Stimulated activated naive B cell treated with anti-CD40 and anti-IgM and Interleukin-4, amounts not matched to agents 10 μg/mL and 1 μg/mL and 100 μg/mL, for 72 hours (primary cell): ENCODE results near the gene ZNF718.
"Not testable (repeated sequence)": the region's sequence is repeated elsewhere in the genome, so short reads cannot be mapped to it uniquely, and the experiment has no call there.

Experiments
- ATAC-seq, 2 donors: fragments of 150-1000 bp; cut with Tn5 transposase; replicated peaks; 2 replicates each; pipeline ENCODE4 v1.10.0; 2021; ENCODE audit warnings: moderate library complexity in 1 of 2
- DNase-seq: peaks from one replicate; pipeline ENCODE4 v3.0.0; 2021
- H3K27ac Mint-ChIP-seq: one replicate; pipeline ENCODE4 v1.8.0; 2022; ENCODE audit warnings: mild to moderate bottlenecking, mixed read lengths
- H3K27me3 Mint-ChIP-seq, 2 donors: one replicate each; pipeline ENCODE4 v1.8.0; 2022; ENCODE audit warnings: mixed read lengths in 2 of 2
- H3K36me3 Mint-ChIP-seq, 2 donors: one replicate each; pipeline ENCODE4 v1.8.0; 2022; ENCODE audit warnings: mixed read lengths in 2 of 2, mild to moderate bottlenecking in 1 of 2
- H3K4me1 Mint-ChIP-seq, 2 donors: one replicate each; pipeline ENCODE4 v1.8.0; 2022; ENCODE audit warnings: mixed read lengths in 2 of 2, mild to moderate bottlenecking in 1 of 2
- H3K4me3 Mint-ChIP-seq, 2 donors: one replicate each; pipeline ENCODE4 v1.8.0; 2022; ENCODE audit warnings: mild to moderate bottlenecking in 2 of 2, mixed read lengths in 2 of 2, moderate library complexity in 1 of 2
- H3K9me3 Mint-ChIP-seq, 2 donors: one replicate each; pipeline ENCODE4 v1.8.0; 2022; ENCODE audit warnings: mixed read lengths in 2 of 2, mild to moderate bottlenecking in 1 of 2

Gene ZNF718

DNA sequence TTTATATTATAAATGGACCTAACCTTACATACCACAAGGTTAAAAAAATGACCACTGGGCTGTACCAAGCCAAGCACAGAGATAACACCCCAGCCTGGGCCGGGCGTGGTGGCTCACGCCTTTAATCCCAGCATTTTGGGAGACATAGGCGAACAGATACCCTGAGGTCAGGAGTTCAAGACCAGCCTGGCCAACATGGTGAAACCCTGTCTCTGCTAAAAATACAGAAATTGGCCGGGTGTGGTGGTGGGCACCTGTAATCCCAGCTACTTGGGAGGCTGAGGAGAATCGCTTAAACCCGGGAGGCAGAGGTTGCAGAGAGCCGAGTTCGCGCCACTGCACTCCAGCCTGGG lies 403 bp upstream of the ZNF718 start:
- Mint-ChIP-seq H3K36me3 (peaks cover 30 to 39% of the 10 kb centered on the region in 2 donors), H3K9me3 (peaks cover 3 to 15% of the 10 kb centered on the region in 2 donors), H3K4me3 (peak overlapping the region; percentile 98 to 100), H3K4me1 (peaks cover 17 to 24% of the 10 kb centered on the region in 2 donors), H3K27ac (peak overlapping the region; percentile 98)
- not testable (repeated sequence) for DNase-seq, H3K27me3 Mint-ChIP-seq, ATAC-seq

DNA sequence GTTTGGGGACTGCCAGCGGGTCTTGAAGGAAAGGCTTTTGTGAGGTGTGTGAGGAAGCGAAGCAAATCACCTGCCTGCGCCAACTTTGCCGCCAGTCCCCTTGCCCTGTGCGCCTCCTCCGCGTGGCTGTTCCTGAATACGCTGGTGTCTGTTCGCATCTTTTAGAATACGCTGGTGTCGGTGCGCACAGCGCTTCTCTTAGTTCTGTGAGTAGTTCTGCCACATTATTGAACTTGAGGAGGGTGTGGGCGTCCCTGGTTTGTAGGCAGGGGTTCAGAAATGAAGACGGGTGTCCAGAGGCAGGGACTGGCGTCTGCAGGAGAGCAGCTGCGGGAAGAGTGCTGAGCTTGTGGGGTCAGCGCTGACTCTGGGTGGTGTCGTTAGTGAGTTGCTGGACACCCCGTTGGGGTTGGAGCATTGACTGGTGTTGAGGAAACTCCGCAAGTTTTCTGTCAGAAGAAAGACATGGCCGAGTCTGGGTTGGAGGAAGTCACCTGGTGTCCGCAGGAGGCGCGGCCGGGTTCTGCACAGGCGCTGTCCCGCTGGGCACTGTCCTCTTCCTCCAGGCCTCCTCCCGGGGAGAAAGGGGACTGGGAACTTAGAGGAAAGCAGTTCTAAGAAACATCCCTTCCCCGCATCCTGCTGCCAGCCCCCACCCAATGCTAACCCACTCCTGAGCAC lies 930 bp downstream of the ZNF718 start:
- Mint-ChIP-seq H3K4me3 (peak overlapping the region; percentile 98 to 100), H3K27me3 (peaks cover 0 to 6% of the 10 kb centered on the region in 2 donors), H3K4me1 (peaks cover 17 to 24% of the 10 kb centered on the region in 2 donors), H3K36me3 (peaks cover 30 to 47% of the 10 kb centered on the region in 2 donors), H3K9me3 (peaks cover 3 to 17% of the 10 kb centered on the region in 2 donors), H3K27ac (peak overlapping the region; percentile 98)
- ATAC-seq (peak; percentile 20 to 21), DNase-seq (peak; percentile 33)

- DNase-seq (no peak), ATAC-seq (no peak)
- H3K9me3 Mint-ChIP-seq: peaks cover 3 to 15% of the 10 kb centered on the region in 2 donors
- H3K27me3 Mint-ChIP-seq: peaks cover 0 to 5% of the 10 kb centered on the region in 2 donors
- H3K4me3 Mint-ChIP-seq: peak overlapping the region; percentile 98 to 100
- H3K36me3 Mint-ChIP-seq: peaks cover 28 to 46% of the 10 kb centered on the region in 2 donors
- peaks cover 17 to 23% of the 10 kb centered on the region in 2 donors for H3K4me1 Mint-ChIP-seq
- peak overlapping the region; percentile 98 for H3K27ac Mint-ChIP-seq
These were observed 1.5 kb downstream of the ZNF718 start for GRCh38 chr4:125833-126232.

GRCh38 chr4:132483-132882 lies 8.2 kb downstream of the ZNF718 start:
- ATAC-seq: no peak
- DNase-seq: no peak
- Mint-ChIP-seq H3K27me3 (no peaks in the 10 kb centered on the region), H3K4me1 (no peaks in the 10 kb centered on the region), H3K27ac (no peak overlapping the region), H3K4me3 (no peak overlapping the region), H3K36me3 (peaks cover 36 to 52% of the 10 kb centered on the region in 2 donors), H3K9me3 (peaks cover 4 to 10% of the 10 kb centered on the region in 2 donors)

- ATAC-seq (no peak), DNase-seq (no peak)
- Mint-ChIP-seq H3K4me3 (no peak overlapping the region), H3K4me1 (peaks cover 0 to 7% of the 10 kb centered on the region in 2 donors), H3K36me3 (peaks cover 78 to 86% of the 10 kb centered on the region in 2 donors), H3K27ac (peak overlapping the region; percentile 6), H3K9me3 (peaks cover 25 to 26% of the 10 kb centered on the region in 2 donors), H3K27me3 (no peaks in the 10 kb centered on the region)
These were observed 14.6 kb downstream of the ZNF718 start for GRCh38 chr4:138935-139334.

DNA sequence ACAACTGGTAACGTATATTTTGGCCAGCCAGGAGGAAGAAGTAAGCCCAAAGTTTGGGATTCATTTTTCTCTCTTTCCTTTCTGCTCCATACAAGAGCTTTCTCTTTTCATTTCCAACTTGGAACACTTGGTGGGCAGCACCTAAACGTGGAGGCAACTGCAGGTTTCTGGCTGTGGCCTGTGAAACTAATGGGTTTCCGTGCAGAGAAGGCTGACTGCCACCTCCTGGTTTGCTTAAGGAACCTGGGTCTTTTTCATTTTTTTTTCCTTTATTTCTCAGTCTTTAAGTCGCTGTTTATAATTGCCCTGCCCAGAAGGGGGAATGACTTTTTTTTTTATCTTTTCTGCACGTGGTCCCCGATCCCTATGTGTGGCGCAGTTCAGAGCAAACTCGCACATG lies 15.4 kb downstream of the ZNF718 start:
- Mint-ChIP-seq H3K36me3 (peaks cover 82 to 89% of the 10 kb centered on the region in 2 donors), H3K27ac (peak overlapping the region; percentile 51)
- no peak for ATAC-seq

GRCh38 chr4:146621-147020 lies 22.3 kb downstream of the ZNF718 start:
- ATAC-seq: no peak
- Mint-ChIP-seq H3K27me3 (no peaks in the 10 kb centered on the region), H3K36me3 (peaks cover 68 to 72% of the 10 kb centered on the region in 2 donors), H3K9me3 (peaks cover 17 to 18% of the 10 kb centered on the region in 2 donors), H3K27ac (no peak overlapping the region), H3K4me1 (peaks cover 0 to 2% of the 10 kb centered on the region in 2 donors), H3K4me3 (no peak overlapping the region)
- DNase-seq: no peak

More for the DNA sequence above, 15.4 kb downstream of the ZNF718 start:
- no peak overlapping the region for H3K4me3 Mint-ChIP-seq
- peaks cover 31 to 33% of the 10 kb centered on the region in 2 donors for H3K9me3 Mint-ChIP-seq
- no peaks in the 10 kb centered on the region for H3K27me3 Mint-ChIP-seq
- DNase-seq: no peak
- H3K4me1 Mint-ChIP-seq: peaks cover 0 to 7% of the 10 kb centered on the region in 2 donors

DNA sequence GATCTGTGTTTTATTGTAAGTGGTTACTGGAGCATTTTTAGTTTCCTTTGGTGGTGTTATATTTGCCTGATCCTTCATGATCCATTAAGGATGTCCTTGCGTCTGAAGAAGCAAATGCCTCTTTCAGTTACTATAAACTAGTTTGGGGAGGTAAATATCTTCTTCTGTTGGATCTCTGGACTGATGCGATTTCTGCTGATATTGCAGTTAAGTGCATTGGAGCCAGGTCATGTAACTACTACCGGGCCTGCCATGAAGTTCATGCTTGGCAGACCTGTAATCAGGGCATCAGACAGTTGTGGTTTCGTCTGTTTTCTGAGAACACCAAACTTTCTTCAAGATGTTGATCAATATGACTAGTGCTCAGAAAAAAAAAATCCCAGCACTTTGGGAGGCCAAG lies 22.9 kb downstream of the ZNF718 start:
- peaks cover 18% of the 10 kb centered on the region in 2 donors for H3K9me3 Mint-ChIP-seq
- peaks cover 69 to 72% of the 10 kb centered on the region in 2 donors for H3K36me3 Mint-ChIP-seq

DNA sequence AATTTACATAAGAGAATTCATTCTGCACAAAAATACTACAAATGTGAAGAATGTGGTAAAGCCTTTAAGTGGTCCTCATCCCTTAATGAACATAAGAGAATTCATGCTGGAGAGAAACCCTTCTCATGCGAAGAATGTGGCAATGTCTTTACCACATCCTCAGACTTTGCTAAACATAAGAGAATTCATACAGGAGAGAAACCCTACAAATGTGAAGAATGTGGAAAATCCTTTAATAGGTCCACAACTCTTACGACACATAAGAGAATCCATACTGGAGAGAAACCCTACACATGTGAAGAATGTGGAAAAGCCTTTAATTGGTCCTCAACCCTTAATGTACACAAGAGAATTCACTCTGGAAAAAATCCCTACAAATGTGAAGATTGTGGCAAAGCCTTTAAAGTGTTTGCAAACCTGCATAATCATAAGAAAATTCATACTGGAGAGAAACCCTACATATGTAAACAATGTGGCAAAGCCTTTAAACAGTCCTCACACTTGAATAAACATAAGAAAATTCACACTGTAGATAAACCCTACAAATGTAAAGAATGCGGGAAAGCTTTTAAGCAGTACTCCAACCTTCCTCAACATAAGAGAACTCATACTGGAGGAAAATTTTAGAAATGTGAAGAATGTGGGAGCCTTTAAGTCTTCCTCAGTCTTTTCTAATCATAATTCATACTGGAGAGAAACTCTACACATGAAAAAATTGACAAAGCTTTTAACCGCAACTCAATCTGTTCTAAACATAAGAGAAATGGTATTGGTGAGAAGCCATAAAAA lies 37.4 kb downstream of the ZNF718 start:
- peaks cover 11 to 19% of the 10 kb centered on the region in 2 donors for H3K9me3 Mint-ChIP-seq
- no peaks in the 10 kb centered on the region for H3K27me3 Mint-ChIP-seq
- no peak overlapping the region for H3K4me3 Mint-ChIP-seq
- peaks cover 36 to 48% of the 10 kb centered on the region in 2 donors for H3K36me3 Mint-ChIP-seq
- H3K4me1 Mint-ChIP-seq: no peaks in the 10 kb centered on the region
- DNase-seq (no peak), ATAC-seq (no peak)
- peak overlapping the region; percentile 42 for H3K27ac Mint-ChIP-seq

More for the DNA sequence above, 22.9 kb downstream of the ZNF718 start:
- Mint-ChIP-seq H3K4me1 (peaks cover 0 to 2% of the 10 kb centered on the region in 2 donors), H3K27ac (peak overlapping the region; percentile 47), H3K27me3 (no peaks in the 10 kb centered on the region), H3K4me3 (no peak overlapping the region)
- no peak for ATAC-seq
- DNase-seq: no peak

DNA sequence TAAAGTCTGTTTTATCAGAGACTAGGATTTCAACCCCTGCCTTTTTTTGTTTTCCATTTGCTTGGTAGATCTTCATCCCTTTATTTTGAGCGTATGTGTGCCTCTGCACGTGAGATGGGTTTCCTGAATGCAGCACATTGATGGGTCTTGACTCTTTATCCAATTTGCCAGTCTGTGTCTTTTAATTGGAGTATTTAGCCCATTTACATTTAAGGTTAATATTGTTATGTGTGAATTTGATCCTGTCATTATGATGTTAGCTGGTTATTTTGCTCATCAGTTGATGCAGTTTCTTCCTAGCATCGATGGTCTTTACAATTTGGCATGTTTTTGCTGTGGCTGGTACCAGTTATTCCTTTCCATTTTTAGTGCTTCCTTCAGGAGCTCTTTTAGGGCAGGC lies 45.3 kb downstream of the ZNF718 start:
- not testable (repeated sequence) for H3K4me1 Mint-ChIP-seq, ATAC-seq, H3K4me3 Mint-ChIP-seq, H3K27me3 Mint-ChIP-seq, H3K27ac Mint-ChIP-seq, DNase-seq
- peaks cover 30 to 33% of the 10 kb centered on the region in 2 donors for H3K9me3 Mint-ChIP-seq
- H3K36me3 Mint-ChIP-seq: peaks cover 53 to 59% of the 10 kb centered on the region in 2 donors

GRCh38 chr4:171318-171717 lies 47.0 kb downstream of the ZNF718 start:
- H3K27me3 Mint-ChIP-seq, H3K4me1 Mint-ChIP-seq, H3K4me3 Mint-ChIP-seq, ATAC-seq, H3K27ac Mint-ChIP-seq, DNase-seq: not testable (repeated sequence)
- peaks cover 57 to 70% of the 10 kb centered on the region in 2 donors for H3K36me3 Mint-ChIP-seq
- peaks cover 38 to 43% of the 10 kb centered on the region in 2 donors for H3K9me3 Mint-ChIP-seq

DNA sequence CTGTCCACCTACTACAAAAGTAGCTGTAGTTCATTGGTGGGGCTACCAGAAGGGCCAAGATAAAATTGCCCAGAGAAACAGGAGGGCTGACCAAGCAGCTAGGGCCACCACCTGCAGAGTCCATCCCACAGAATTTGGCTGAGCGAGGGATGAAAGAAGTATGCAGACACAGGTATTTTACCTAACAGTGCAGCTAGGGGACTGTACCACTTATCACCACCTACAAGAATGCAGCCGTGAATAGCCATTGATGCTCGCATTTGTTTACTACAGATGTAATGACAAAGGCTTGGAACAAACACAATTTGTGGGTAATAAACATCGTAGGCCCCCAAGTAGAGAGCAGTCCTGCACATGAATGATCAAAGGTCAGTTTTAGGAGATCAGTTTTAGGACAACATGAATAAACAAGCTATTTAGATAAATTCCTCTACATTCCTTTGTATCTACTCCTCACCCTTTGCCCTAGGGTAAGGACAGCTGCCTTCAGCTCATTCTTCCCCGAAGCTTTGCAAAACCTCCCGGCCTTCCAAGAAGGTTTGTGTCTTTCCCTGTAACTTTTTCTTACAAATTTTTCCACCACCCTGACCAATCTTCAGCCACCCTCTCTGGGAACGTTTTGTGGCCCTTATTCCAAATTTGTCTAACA lies 49.5 kb downstream of the ZNF718 start:
- Mint-ChIP-seq H3K4me1 (no peaks in the 10 kb centered on the region), H3K27ac (no peak overlapping the region), H3K9me3 (peaks cover 45 to 51% of the 10 kb centered on the region in 2 donors), H3K4me3 (no peak overlapping the region), H3K27me3 (no peaks in the 10 kb centered on the region), H3K36me3 (peaks cover 59 to 73% of the 10 kb centered on the region in 2 donors)
- ATAC-seq (no peak), DNase-seq (no peak)

- DNase-seq (no peak), ATAC-seq (no peak)
- H3K4me1 Mint-ChIP-seq: no peaks in the 10 kb centered on the region
- H3K9me3 Mint-ChIP-seq: peaks cover 40 to 44% of the 10 kb centered on the region in 2 donors
- no peaks in the 10 kb centered on the region for H3K27me3 Mint-ChIP-seq
- H3K27ac Mint-ChIP-seq: no peak overlapping the region
- peaks cover 45 to 65% of the 10 kb centered on the region in 2 donors for H3K36me3 Mint-ChIP-seq
- H3K4me3 Mint-ChIP-seq: no peak overlapping the region
These were observed 51.7 kb downstream of the ZNF718 start for GRCh38 chr4:175986-176385.

DNA sequence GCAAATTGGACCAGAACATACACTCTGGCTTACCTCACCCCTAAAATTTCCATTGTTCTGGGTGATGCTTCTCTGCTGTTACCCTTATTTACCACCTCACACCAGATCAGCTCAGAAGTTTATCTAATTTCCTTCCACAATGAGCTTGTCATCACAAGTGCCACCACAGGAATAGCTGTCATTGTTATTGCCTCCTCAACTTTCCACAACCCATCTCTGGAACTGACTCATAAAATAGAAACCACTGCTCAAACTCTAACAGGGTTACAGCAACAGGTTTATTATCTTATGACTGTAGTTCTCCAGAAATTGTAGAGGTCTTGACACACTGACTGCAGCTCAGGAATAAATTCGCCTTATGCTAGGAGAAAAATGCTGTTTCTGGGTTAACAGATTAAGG lies 52.7 kb downstream of the ZNF718 start:
- Mint-ChIP-seq H3K27me3 (no peaks in the 10 kb centered on the region), H3K9me3 (peaks cover 43 to 46% of the 10 kb centered on the region in 2 donors)
- no peak for DNase-seq

More for the DNA sequence above, 52.7 kb downstream of the ZNF718 start:
- Mint-ChIP-seq H3K4me1 (no peaks in the 10 kb centered on the region), H3K4me3 (no peak overlapping the region), H3K36me3 (peaks cover 43 to 60% of the 10 kb centered on the region in 2 donors), H3K27ac (no peak overlapping the region)
- ATAC-seq: no peak
